ENCODE measurements around the gene NPHS1.

NPHS1 gene

DNA sequence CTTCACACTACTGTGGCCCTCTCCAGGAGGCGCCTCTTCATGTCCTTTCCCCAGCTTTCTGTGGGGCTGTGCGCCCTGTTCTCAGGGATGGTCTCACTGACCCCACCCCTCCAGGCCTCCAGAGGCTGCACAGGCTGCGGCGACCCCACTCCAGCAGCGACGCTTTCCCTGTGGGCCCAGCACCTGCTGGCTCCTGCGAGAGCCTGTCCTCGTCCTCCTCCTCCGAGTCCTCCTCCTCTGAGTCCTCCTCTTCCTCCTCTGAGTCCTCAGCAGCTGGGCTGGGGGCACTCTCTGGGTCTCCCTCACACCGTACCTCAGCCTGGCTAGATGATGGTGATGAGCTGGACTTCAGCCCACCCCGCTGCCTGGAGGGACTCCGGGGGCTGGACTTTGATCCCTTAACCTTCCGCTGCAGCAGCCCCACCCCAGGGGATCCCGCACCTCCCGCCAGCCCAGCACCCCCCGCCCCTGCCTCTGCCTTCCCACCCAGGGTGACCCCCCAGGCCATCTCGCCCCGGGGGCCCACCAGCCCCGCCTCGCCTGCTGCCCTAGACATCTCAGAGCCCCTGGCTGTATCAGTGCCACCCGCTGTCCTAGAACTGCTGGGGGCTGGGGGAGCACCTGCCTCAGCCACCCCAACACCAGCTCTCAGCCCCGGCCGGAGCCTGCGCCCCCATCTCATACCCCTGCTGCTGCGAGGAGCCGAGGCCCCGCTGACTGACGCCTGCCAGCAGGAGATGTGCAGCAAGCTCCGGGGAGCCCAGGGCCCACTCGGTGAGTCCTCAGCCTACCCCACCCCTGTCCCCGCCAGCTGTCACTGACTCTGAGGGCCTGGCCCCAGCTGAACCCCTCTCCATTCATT lies 65.8 kb downstream of the NPHS1 start:
- no peak for DNase-seq

GRCh38 chr19:35785339-35785627 lies 67.0 kb downstream of the NPHS1 start:
- DNase-seq: no peak

DNA sequence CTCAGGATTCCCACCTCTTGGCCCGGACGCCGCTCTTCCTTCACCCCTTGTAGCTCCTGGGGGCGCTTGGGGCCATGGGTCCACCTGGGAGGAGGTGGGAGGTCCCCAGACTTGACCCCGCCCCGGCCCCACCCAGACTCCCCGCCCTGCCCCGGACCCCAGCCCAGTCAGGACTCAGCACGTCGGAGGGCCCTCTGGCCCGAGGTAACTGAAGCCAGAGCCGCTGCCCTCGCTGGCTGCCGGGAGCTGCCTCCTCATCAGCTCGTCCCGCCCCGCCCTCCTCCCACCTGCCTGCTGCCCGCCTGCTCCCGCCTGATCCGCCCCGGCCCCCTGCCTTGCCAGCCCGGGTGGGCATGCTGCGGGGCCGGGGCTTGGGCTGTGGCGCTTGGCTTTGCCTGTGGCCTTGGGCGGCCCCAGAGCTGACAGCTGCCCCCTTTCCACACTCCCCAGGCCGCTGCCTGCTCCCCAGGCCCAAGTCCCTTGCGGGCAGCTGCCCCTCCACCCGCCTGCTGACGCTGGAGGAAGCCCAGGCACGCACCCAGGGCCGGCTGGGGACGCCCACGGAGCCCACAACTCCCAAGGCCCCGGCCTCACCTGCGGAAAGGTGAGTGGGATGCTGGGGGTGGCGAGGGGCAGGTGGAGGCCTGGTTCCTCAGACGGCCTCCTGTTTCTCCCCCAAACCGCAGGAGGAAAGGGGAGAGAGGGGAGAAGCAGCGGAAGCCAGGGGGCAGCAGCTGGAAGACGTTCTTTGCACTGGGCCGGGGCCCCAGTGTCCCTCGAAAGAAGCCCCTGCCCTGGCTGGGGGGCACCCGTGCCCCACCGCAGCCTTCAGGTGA lies 67.6 kb downstream of the NPHS1 start:
- no peak for DNase-seq

DNA sequence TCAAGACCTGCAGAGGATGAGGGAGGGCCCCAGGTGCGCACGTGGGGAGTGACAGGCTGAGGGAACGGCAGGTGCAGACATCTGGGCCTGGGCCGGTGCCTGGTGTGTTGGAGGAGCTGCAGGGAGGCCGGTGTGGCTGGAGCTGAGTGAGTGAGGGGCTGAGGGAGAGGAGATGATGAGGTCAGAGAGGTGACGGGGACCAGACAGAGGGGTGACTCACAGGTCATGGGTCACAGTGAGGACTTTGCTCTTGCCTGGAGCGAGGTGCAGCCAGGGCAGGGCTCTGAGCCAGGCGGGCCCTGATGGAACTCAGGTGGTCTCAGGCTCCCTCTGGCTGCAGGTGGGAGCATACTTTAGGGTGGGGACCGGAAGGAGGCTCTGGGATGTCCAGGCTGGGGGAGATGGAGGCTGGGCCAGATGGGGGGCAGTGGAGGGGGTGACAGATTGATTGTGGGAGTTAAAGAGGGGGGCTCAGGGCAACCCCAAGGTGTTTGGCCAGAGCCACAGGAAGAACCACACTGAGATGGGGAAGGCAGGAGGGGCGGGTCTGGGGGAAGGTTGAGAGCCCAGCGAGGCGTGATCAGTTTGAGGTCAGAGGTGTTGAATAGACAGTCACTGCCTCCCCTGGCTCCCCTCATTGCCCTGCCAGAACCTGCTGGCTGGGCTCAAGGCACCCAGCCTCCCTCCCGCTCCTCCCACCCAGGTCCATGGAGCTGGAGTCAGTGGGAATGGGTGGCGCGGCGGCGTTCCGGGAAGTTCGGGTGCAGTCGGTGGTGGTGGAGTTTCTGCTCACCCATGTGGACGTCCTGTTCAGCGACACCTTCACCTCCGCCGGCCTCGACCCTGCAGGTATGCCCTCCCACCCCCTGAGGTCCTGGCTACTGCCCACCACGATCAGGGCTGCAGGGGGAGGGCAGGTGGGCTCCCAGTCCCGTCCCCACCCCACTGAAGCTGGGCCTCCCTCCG lies 68.6 kb downstream of the NPHS1 start:
- no peak for DNase-seq

GRCh38 chr19:35782589-35782988 lies 69.7 kb downstream of the NPHS1 start:
- DNase-seq: no peak

DNA sequence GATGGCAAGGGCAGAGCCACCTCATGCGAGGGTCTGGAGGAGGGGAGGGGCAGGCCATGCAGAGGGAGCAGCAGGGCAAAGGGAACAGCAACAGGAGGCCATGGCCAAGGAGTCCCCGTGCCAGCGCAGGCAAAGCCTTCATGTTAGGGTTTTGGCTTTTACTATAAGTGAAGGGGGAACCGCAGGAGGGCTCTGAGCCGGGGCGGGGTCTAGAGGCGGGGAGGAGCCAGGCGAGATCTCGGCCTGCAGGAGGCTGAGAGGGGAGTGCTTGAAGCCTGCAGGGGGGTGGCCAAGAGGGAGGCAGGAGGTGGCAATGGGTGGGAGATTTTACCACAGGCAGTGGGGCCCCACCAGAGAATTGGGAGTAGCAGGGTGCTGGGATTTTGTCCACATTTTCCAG lies 70.7 kb downstream of the NPHS1 start:
- DNase-seq: no peak

DNA sequence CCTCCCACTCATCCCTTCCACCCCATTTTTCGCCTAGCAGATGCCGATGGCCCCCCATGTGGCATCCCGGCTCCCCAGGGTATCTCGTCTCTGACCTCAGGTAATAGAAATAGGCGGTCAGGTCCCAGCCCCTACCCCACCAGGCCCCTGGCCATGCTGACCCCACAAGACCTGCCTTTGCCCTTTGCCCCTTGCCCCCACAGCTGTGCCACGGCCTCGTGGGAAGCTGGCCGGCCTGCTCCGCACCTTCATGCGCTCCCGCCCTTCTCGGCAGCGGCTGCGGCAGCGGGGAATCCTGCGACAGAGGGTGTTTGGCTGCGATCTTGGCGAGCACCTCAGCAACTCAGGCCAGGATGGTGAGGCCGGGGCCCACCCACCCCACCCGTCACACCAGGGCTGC lies 71.6 kb downstream of the NPHS1 start:
- no peak for DNase-seq

DNA sequence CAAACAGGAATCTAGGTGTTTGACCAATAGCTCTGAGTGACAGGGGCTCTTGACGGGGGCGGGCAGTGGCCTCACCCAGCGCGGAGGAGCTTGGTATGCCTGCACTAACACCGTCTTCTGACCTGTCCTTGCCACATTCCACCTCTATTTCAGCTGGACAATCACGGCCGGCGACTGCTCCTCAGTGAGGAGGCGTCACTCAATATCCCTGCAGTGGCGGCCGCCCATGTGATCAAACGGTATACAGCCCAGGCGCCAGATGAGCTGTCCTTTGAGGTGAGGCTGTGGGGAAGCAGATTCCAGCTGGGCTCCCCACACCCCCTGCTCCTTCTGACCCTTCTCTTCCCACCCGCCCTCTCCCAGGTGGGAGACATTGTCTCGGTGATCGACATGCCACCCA lies 72.2 kb downstream of the NPHS1 start:
- no peak for DNase-seq

DNA sequence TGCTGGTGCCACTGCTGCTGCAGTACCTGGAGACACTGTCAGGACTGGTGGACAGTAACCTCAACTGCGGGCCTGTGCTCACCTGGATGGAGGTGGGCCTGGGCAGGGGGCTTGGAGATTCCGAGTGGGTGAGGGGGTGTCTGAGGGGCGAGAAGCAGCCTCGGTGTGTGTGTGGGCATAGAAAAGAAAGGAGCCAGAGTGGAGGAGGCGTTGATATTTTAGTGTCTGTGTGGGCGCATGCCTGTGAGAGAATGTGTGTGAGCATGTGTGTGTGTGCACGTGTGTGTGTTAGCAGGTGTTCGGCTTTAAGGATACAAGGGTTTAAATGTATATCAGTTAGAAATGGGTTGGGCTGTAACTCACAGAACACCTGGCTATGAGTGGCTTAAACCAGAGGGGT lies 73.3 kb downstream of the NPHS1 start:
- no peak for DNase-seq

DNA sequence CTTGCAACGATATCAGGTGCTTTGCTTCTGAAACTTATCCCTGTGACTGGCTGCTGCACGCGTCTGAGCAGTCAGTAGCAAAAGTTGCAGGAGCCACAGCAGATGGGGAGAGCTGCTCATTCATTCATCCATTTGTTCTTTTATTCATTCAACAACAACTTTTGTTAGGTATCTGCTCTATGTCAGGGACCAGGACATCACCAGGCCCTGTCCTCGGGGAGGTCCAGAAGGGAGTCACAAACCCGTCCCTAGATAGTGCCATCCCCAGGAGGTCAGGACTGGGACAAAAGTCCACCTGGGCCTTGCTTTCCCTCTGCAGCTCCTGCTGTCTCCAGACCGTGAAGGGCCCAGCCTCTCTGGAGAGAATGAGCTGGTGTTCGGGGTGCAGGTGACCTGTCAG lies 74.3 kb downstream of the NPHS1 start:
- DNase-seq: no peak

DNA sequence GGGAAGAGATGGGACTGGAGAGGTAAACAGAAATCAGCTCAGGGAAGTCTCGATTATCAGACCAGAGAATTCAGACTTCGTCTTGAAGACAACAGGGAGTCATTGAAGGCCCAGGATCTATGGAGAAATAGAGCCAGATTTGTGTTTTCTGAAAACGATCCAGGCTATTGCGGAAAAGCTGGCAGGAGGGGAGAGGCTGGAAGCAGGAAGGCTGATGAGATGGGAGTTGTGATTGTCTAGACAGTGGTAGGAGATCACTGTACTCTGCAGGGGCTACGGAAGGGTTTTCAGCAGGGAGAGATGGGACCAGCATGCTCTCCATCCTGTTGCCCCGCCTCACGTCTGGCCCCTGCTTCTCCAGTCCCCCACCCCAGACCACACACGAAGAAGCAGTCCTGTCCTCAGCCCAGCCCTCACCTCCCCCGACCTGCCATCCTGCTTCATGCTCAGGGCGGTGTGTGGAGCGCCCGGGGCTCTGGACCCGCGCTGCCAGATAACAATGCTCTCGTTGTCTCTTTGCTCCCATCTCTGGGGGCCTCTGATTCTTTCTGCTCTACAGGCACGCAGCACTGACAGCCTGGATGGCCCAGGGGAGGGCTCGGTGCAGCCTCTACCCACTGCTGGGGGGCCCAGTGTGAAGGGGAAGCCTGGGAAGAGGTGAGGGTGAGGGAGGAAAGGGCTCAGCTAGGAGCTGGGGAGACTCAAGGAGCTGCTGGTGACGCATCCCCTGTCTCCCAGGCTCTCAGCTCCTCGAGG lies 75.0 kb downstream of the NPHS1 start:
- DNase-seq: no peak

DNA sequence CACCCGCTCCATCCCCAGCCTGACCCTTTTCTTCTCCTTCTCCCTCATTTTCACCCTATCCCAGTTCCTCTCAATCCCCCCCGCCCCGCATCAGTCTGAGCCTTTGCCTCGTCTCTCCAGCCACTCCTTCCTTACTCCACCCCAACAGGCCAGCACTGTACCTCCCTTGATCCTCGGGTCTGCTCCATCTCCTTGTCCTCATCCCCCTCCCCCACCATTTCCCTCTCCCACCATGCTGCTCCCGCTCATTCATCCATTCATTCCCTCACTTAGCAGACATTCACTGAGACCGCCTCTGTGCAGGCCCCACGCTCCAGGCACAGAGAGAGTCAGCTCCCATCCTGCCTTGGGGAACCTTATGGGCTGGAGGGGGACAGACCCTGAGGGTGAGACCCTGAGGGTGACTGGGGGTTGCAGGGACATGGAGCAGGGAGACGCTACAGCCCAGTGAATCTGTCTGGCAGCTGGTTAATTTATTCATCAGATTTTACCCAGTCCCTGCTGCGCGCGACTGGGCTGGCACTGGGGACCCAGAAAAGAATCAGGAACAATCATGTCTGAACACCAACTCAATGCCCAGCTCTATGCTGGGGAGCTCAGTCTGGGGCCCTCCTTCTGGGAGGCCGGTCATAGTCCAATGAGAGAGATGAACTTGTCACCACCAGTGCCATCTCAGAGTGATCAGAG lies 76.1 kb downstream of the NPHS1 start:
- DNase-seq: no peak
